Hepatocyte (in vitro differentiated cells): Measurements from ENCODE around the gene IL17REL.

ENCODE experiments used
- EZH2 ChIP-seq: fragments of 200-600 bp; sonication (generic); IDR thresholded peaks from 2 replicates; pipeline ENCODE4 v1.6.1; 2016; ENCODE audit warnings: antibody characterized with exemption, mild to moderate bottlenecking, borderline replicate concordance
- EZH2phosphoT487 ChIP-seq: fragments of 200-600 bp; sonication (generic); IDR thresholded peaks from one replicate; pipeline ENCODE4 v1.6.1; 2018; ENCODE audit warnings: antibody characterized with exemption, mild to moderate bottlenecking, low read depth, moderate library complexity; ENCODE audit not compliant: unreplicated experiment, severe bottlenecking
- TF ChIP-seq, protein P1 (sequence below): fragments of 200-600 bp; sonication (generic); IDR thresholded peaks from 2 replicates; pipeline ENCODE4 v1.5.1; 2016; ENCODE audit warnings: antibody characterized with exemption, mild to moderate bottlenecking; ENCODE audit not compliant: poor library complexity

DNA sequence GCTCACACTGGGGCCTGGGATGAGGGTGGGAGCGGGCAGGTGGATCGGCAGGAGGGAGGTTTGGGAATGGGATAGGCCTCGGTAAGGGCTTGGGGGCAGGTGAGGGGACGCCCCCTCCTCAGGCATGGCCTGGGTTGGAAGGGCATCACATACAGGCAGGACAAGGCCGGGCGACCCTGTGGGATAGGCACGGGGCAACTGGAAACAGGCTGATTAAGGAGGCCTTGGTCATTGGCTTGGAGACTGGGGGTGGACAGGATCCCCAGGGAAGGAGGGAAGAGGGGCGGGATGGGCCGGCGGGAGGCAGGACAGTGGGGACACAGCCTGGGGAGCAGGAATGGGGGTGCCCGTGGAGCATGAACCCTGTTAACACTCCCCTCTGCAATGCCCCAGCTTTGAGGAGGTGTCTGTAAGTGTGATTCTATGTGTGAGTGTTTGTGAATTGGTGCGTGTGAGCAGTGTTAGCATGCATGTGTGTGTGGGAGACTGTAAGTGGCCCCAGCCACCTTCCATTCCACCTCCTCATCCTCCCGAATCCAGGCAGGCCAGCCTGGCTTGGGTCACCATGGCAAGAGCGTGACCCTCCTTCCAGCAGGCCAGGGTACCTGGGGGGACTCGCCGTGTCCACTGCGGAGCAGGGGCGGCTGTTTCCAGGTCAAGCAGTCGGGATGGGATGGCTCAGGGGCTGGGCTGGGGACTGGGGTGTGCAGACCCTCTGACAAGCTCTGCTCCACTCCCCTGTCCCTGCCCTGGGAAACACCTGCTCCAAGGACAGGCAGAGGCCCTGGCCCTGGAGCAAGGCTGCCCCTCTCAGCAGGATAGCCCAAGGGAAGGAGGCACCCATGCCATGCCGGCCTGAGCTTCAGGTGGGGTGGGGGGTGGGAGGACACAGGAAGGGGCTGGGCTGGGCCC, 55.4 kb downstream of the IL17REL start:
- TF ChIP-seq, protein P1, sequence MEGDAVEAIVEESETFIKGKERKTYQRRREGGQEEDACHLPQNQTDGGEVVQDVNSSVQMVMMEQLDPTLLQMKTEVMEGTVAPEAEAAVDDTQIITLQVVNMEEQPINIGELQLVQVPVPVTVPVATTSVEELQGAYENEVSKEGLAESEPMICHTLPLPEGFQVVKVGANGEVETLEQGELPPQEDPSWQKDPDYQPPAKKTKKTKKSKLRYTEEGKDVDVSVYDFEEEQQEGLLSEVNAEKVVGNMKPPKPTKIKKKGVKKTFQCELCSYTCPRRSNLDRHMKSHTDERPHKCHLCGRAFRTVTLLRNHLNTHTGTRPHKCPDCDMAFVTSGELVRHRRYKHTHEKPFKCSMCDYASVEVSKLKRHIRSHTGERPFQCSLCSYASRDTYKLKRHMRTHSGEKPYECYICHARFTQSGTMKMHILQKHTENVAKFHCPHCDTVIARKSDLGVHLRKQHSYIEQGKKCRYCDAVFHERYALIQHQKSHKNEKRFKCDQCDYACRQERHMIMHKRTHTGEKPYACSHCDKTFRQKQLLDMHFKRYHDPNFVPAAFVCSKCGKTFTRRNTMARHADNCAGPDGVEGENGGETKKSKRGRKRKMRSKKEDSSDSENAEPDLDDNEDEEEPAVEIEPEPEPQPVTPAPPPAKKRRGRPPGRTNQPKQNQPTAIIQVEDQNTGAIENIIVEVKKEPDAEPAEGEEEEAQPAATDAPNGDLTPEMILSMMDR: no peak
- no peak for TF ChIP-seq EZH2phosphoT487
- no peak for TF ChIP-seq EZH2
